NCI-H510A (cell line): ENCODE data around the gene PPIL6.

Experiments
- DNase-seq: peaks from one replicate; lab custom pipeline; 2025; lab: John Stamatoyannopoulos, UW

The PPIL6 gene

DNA sequence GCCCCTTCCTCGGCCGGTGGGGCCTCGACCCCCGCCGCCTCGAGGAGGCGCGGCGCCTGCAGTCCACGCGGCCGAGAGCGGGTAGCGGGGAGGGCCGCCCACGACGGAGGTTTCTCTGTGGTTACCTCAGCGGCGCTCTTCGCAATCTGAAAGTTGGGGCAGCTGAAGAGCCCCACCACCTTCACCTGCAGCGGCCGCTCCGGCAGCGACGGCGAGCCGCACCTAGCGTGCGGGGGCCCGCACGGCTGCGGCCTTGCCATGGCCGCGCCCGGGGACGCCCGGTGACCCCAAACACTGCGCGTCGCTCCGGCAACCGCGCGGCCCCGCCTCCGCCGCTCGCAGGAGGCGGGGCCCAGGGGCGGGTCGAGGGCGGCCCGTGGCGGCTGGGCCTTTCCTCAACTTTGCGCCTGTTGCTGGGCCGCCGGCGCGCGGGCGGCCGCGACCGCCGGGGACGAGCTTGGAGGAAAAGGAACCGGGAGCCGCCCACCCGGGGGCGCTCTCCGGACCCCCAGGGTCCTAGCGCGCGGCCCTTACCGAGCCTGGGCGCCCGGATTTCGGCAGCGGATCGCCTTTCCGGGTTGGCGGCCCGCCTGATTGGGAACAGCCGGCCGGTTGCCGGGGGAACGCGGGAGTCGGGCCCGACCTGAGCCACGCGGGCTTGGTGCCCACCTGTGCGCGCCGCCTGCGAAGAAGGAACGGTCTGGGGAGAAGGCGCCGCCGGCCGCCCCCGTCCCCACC lies at the start of gene PPIL6, which contains the start of gene SMPD2:
TSS of gene PPIL6 (minus strand) at position 298 of the 738 bp plus-strand sequence. CDS start at position 260, 38 bp downstream.
TSS of gene SMPD2 (plus strand) at position 394 of the 738 bp plus-strand sequence. CDS start 398 bp downstream, outside the sequence.
- DNase-seq: no peak

DNA sequence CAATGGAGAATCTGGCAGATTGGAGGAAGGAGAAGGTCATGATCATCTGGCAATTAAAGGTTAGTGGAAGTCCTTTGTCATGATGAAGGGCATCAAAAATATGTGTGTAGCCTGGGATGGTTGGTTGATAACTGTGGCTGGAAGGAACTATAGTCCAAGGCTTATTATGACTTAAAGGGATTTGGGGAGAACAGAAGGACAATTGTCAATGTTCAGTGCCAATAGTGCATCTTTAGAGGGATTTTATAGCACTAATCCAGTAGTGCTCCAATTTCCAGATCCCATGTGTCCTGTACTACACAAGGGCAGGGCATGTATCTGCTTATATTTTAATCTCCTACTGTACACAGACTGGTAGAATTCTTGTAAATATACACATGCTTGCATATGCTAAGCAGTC lies 47.6 kb upstream of the PPIL6 start:
- DNase-seq: no peak

DNA sequence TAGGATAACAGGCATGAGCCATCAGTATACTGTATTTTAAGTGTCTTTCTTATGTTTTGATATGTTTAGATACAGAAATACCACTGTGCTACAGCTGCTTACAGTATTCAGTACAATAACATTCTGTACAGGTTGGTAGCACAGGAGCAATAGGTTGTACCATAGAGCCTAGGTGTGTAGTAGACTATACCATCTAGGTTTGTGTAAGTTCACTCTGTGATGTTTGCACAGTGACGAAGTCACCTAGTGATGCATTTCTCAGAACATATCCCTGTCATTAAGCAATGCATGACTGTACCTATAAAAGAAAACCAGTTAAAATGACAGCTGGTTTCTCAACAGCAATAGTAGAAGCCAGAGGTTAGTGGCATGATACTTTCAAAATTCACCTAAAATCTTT lies 45.6 kb upstream of the PPIL6 start:
- no peak for DNase-seq

DNA sequence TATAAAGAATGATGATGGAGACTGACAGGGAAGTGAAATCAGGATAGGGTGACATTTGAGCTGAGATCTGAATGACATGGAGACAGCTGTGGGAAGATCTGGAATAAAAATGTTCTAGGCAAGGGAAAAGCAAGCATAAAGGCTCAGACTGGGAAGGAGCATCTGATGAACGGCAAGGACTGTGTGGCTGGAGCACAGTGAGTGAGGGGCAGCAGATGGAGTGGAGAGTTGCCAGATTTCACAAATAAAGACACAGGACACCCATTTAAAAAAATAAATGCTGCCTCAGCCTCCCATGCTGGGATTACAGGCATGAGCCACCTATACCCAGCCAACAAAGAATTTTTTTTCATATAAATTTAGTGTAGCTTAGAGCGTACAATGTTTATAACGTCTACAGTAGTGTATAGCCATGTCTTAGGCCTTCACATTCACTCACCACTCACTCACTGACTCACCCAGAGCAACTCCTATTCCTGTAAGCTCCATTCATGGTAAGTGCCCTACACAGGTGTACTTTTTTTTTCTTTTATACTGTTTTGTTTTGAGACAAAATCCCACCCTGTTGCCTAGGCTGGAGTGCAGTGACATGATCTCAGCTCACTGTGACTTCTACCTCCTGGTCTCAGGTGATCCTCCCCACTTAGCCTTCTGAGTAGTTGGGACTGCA lies 45.0 kb upstream of the PPIL6 start:
- no peak for DNase-seq

DNA sequence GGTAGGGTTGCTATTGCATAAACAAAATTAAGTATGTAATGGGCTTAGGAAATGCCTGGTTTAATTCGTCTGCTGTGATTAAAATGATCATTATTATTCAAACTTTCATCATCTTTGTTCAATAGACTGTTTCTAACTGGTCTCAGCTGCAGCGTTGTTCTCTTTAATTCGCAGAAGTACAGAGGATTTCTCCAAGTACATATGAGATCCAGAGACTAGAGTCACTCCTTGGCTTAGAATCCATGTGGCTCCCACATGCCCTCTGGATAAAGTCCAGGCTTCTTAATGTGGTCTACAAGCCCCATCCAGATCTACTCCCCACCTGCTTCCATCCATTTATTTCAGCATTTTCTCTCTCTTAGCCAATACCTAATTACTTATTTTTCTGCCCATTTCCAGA lies 43.7 kb upstream of the PPIL6 start:
- no peak for DNase-seq

DNA sequence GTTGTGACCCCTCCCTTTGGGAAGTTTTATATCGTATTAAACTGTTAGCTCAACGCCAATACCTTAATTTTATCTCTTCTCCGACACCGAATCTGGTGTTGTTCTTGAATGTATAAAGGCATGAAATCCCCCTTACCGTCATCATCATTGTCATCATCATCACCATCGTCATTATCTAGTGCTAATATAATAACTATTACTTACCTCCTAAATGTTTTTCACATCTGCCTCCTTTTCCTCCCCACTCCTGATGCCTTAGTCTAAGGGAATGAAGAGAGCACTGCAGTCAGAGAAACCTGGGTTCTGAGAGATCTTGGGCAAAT lies 43.3 kb upstream of the PPIL6 start:
- no peak for DNase-seq

DNA sequence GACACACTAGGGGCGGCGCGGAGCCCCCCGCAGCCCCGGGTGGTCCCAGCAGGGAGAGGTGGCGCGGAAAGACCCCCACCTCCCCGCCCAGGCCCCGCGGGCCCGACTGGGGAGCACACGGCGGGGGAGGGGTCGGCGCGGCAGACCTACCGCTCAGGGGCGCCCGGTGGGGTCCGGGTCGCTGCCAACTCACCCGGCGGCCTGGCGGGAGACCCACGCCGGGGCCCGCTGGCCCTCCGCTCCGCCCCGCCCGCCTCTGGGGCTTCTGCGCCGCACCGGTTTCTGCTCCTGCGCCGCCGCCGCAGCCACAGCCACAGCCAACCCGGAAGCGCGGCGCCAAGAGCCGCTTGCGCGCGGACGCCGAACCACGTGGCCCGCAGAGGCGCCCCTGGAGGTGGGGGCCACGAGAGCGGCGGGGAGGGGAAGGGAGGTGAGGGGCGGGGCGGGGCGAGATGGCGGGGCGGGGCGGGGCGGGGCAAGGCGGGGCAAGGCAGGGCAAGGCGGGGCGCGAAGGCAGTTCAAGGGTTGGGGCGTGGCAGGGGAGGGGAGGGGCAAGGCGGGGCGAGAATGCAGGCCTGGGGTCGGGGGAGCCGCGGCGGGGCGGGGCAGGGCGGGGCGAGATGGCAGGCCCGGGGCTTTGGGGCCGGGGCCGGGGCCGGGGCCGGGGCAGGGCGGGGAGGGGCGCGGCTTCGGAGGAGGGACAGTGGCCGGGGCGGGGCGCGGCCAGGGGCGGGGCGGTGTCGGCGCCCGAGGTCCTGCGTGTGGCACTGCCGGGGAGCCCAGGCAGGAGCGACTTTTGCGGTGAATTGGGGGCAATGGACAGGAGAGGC lies 42.7 kb upstream of the PPIL6 start, which contains the start of gene ZBTB24:
TSS of gene ZBTB24 (minus strand) at position 315 of the 830 bp plus-strand sequence. CDS start 1,193 bp downstream, outside the sequence.
- no peak for DNase-seq

DNA sequence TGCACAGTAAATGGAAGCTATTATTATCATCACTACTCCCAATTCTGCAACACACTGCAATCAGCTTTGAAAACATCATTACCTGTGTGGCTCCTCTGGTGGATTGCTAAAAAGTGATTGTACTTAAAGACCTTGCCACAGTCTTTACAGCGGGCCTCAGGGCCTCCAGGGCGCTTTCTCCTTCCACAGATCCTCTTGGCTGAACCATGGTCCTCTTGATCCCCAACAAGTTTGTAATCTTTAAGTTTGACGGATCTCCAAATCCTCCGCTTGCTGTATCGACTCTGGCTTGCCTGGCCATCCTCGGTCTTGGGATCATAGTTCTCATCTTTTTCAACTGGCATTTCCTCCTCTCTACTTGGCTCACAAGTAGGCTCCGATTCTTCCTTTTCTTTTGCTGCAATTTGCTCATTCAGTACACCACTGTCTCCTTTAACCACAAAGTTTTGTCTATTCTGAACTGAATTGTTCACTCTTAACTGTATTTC lies 40.6 kb upstream of the PPIL6 start:
- no peak for DNase-seq

DNA sequence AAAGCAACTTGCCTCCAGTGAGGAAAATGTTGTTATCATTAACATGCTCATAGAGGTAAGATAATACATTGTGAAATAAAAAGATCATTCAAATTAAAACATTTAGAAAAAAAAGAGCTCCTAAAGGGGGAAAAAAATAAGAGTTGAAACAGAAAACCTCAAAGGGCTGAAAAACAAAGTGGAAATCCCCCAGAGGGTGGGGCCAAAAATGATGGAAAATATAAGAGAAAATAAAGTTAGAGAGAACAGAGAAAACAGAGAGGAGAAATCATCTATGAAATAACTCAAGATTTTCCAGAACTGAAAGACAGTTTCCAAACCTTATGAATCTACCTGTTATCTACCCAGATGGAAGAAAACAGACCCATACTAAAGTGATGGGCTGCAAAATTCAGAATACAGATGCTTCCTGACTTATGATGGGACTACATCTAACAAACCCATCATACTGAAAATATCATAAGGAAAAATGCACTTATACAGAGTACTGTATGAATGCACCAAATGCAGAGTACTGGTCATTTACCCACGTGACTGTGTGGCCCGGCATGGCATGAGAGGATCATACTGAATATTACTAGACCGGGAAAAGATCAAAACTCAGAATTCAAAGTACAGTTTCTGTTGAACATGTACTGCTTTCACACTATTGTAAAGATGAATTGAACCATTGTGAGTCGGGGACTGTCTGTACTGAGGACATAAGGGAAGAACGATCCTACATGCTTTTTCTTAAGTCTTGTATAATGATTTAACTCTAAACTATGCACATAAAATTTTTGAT lies 38.6 kb upstream of the PPIL6 start:
- DNase-seq: no peak

DNA sequence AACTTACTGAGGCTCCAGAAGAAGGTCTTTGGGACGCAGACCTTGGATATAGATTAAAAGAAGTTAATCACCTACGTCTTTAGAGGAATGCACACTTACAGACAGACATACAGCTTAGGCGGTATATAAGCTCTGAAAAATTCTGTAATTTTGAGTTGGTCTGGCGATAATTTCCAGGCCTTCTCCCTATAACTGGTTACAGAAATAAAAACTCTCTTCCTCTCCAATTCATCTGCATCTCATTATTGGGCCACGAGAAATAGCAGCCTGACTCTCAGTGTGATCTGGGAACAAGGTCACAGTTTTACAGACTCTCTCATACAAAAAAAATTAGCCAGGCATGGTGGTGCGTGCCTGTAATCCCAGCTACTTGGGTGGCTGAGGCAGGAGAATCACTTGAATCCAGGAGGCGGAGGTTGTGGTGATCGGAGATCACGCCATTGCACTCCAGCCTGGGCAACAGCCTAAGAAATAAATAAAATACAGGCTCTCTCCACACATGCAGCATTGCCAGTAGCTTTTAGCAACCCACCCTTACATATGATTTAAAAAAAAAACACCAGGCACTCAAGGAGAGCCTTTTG lies 37.9 kb upstream of the PPIL6 start:
- no peak for DNase-seq

DNA sequence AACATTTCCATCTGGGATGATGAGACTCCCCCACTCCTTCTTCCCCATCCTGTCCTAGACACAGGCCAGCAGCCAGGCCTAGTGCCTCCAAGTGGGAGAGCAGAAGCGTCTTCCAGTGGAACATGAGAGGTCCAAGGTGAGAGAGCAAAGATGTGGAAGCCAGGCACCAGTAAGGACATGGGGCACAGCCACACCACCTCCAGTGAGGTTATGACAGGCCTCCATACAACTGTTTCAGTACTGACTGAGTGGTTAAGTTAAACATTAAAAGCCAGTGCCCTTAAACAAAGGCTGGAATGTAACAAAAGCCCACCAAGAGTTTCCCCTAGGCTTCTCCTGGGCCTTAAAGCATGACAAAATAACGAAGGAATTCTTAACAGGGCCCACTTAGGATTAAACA lies 37.3 kb upstream of the PPIL6 start:
- DNase-seq: no peak

DNA sequence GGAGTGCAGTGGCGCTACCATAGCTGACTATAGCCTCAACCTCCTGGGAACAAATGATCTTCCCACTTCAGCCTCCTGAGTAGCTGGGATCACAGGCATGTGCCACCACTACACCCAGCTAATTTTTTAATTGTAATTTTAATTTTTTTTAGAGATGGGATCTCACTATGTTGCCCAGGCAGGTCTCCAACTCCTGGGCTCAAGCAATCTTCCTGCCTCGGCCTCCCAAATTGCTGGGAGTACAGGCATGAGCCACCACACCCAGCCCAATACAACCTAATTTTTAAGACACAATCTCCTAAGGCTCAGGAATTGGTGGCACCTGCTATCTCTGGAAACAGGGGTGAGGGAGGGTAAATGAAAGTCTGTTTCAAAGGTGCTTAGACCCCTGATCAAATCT lies 36.8 kb upstream of the PPIL6 start:
- DNase-seq: no peak

DNA sequence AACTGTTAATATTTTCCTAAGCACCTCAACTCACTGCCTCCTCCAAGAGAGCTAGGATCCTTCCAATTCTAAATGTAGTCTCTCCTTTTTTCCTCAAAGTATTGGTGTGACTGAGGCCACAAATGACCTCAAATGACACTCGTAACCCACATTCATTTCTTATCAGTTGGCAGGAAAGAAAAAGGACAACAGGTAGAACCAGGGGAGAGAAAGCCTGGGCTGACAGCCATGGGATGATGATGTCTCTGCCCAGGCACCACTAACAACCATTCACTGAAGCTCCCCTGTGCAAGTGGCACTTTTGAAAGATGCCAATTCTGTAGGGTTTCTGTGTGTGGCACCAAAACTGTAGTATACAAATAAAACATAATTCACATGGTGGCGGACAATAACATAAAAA lies 35.2 kb upstream of the PPIL6 start:
- DNase-seq: no peak

DNA sequence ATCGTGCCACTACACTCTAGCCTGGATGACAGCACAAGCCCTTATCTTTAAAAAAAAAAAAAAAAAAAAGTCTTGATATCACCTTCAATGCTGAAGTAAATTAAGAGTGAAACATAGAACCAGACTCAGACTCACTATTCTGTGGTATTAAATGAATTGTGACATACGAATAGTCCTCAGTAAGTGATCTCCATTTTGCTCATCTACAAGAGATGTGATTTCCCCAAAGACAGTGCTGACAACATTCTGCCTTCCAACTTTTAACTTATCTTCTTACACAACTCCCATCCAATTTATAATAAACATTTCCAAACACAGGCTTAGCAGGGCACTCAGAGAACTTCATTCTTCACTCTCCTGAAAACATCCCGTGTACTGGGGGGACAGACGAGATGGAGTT lies 34.6 kb upstream of the PPIL6 start:
- DNase-seq: no peak

DNA sequence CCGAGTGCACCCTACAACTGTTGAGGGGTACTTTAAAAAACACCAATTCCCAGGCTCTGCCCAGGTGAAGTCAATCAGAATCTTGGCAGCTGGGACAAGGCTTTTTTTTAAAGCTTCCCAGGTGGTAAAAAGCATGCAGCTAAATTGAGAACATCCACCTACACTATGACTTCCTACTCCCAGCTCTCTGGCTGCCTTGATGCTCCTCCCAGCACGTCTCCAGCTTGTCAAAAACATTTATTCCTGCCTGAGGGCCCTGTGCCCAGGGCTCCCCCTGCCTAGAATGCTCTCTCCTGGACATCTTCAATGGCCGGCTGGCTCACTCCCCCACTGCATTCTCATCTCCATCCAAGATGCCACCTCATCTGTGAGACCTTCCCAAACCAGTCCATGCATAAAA lies 32.7 kb upstream of the PPIL6 start:
- no peak for DNase-seq

DNA sequence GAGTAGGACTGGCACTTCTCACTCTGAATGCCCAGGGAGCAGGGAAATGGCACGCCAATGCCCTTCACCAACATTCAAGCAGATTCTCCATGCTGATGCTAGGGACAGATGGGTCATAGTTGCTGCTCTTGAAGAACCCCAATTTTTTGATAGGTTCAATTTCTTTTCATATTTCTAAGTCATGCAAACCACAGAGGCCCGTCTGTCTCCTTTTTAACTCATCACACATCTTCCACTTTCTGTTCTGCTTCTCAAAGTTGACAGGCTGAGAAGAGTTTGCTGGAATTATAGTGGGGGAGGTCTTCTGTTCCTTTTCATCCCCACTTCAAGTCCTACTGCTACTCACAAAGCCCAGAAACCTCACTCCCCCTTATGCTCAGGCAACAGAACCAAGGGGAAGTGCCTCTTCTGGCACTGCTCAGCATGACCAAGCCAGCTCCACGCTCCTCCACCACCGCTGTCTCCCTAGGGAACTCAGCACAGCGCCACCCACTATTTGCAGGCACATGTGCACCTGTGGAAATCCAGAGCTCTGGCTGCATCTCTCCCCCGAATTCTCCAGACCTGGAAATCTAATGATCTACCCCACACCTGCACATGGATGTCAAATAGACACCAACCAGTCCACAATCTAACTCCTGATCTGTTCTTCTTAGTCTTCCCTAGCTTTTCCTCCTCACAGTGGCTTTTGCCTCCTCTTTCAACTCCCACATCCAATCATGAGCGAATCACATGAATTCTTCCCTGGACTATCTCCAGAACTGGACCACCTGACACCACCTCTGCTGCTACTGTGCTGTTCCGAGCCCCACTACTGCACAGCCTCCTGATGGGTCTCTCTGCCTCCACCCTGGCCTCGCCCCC lies 31.9 kb upstream of the PPIL6 start:
- DNase-seq: no peak

DNA sequence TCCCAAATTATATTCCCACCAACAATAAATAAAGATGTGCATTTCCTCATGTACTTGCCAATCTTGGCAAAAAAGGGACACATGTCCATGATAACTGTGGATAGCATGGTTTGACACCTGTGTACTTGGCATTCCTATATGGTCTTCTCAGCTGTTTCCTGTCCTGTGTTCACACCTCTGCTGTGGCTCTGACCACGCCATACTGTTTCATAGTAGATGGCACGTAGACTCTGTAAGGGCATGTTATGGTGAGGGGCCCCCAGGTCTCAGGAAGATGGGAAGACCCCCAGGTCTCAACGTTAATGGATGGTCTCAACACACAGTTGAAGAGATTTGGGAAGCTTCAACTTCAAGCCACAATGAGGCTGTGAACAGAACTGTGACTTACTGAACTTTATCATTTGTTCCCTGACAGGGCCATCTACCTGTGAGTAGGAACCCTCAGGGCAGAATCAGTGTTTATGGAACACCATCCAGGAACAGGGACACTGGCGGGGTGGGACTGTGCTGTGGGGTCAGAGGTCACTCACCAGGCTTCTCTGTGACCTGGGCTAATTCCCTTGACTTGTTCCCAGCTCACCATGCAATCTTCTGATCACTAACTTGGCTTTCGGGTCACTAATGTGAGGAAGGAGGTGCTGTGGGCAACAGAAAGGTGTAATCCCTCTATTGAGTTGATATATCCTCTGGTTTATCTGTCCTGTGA lies 30.8 kb upstream of the PPIL6 start:
- no peak for DNase-seq

DNA sequence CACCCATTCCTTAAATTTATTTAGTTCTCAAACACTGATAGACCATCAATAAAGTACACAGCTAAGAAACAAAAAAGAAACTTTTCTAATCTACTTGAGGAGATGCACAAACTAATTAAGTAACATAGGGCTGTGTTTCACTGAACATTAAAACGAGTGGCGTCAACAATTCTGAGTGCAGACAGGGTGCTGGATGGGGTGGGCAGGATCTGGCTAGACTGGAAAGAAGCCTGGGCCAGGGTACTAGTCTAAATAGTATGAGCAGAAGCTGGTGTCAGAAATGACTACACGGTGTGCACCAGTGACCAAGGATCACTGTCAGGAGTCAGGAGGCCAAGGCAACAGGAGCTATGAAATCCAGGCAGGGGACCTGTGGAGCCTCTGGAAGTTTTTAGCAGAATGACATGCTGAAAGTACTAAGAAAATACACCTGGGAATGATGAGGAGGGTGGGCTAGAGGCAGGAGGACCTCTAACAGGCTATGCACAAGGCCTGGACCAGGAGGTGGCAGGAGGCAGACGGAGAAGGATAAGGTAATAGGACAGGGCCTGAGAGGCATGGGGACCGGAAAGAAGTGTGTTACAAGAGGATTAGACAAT lies 29.3 kb upstream of the PPIL6 start:
- DNase-seq: no peak

DNA sequence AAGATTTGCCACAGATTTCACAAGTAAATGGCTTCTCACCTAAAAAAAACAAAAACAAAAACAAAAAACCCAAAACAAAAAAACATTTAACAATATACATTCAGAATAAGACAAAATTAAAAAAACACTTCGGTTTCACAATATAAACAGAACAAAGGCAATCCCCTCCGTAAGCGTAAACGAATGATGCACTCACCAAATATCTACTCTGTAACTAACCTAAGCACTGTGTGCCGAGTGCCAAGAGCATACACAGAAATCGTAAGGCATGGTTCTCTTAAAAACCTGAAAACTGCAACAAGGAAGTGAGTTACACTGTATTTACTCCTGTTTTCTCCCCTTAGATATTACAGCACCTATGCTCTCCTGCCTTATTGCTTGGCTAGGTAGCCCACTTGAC lies 27.3 kb upstream of the PPIL6 start:
- no peak for DNase-seq
